ENCODE results near the gene HDAC4. TPM values are rescaled to one million over a fixed set of nuclear protein-coding genes. Genes with fewer than 3 reads are reported as not detected.

HDAC4 gene
- total RNA-seq, 1 experiment from 2014 or later, result 5.6 TPM

DNA sequence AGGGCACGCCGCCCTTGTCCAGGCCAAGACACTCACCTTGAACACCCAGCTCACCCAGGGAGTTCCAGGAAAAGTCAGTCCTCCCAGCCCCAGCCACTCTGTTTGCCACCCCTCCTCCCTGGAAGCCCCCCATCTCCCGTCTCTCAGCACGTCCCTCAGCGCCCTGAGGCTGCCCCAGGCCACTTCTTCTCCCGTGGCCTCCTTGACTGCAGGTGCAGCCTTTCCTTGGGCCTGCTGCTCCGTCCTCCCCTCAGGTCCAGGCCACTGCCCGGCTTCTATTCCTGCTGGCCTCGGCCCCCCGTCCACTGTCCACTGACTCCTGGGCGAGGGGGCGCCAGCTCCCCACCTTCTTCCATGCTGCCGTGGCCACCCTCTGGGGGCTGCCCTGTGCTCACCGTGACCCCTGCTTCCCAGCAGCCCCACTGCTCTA, 239.1 kb downstream of the HDAC4 start:
- in situ Hi-C loops (cut with HindIII; ENCODE audit: low pct_unique_long_range_greater_than_20kb, low sequenced_read_pairs), result no loop called here
- DNase-seq (ENCODE audit: low read depth), result no peak

DNA sequence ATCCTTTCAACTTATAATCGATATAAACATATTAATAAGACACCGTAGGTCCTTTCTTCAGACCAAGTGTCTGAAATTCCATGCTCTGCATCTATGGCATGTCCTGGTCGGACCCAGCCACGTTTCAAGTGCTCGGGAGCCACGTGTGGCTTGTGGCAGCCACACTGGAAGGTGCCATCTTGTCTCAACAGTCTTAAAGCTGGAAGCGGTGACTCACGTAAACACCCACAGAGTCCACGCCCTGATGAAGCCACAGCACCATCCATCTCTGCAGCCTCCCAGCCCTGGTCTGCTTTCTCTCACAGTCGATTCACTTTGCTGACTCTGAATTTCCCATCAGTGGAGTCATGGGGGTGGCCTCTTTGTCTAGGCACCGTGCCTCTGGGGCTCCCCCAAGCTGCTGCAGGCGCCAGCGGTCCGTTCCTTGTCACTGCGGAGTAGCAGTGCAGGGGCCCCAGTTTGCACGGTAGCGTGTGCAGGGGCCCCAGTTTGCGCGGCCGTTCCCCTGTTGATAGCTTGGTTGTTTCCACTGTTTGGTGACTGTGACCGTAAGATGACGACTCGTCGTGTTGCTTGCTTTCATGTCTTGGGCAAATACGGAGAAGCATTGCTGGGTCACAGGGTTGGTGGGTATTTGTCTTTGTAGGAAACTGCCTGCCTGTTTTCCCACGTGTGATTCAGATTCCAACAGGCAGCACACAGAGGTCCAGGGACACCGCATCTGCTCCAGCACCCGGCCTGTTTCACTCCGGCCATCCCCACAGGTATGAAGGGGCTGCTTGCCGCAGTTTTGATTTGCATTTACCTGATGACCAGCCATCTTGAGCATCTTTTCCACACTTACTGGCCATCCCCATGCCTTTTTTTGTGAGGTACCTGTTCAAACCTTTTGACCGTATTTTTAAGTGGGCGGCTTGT, 240.3 kb downstream of the HDAC4 start:
- DNase-seq (ENCODE audit: low read depth), result no peak
- in situ Hi-C loops (cut with HindIII; ENCODE audit: low pct_unique_long_range_greater_than_20kb, low sequenced_read_pairs), result no loop called here

DNA sequence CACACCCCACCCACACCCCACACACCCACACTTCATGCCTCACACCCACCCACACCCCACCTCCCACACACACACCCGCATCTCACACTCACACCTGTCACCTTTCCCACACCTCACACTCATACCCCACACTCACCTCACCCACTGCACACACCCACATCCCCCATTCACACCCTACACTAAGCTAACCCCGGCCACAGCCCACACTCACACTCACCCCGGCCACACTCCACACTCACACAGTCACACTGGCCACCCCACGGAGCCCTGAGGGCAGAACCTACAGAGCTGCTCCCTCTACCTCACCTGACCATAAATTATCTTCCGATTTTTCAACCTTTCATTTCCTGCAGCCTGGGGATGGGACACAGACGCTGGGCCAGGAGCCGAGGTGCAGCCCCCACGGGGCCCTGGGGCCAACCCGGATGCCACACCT, 241.3 kb downstream of the HDAC4 start:
- DNase-seq (ENCODE audit: low read depth), result no peak
- in situ Hi-C loops (cut with HindIII; ENCODE audit: low pct_unique_long_range_greater_than_20kb, low sequenced_read_pairs), result no loop called here

DNA sequence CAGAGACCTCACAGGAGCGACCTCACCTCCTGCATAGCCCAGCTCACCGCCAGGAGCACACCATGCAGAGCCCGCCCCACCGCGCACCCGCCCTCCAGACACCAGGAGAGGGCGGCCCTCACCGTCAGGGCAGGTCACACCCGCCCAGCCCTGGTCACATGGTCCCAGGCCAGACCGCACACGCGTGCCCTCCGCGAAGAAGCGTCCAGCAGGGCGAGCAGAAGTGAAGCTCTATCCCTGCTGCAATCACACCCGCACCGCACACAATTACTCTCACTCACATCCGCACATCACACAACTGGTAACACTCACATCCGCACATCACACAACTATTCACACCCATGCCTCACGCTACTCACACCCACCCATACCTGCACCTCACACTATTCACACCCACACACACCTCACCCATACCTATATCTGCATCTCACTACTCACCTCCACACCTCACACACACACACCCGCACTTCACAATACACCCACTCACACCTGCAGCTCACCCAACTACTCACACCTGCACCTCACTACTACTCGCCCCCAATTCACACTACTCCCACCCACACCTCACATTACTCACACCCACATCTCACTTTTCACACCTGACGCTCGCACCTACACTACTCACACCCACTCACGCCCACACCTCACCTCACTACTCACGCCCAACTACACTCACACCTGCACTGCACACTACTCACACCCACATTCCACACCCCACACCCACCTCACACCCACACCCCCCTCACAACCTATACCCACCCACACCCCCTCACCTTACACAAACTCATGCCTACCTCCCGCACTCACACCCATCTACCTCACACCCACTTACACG, 242.0 kb downstream of the HDAC4 start:
- no peak for DNase-seq (ENCODE audit: low read depth)
- in situ Hi-C loops (cut with HindIII; ENCODE audit: low pct_unique_long_range_greater_than_20kb, low sequenced_read_pairs), result no loop called here

DNA sequence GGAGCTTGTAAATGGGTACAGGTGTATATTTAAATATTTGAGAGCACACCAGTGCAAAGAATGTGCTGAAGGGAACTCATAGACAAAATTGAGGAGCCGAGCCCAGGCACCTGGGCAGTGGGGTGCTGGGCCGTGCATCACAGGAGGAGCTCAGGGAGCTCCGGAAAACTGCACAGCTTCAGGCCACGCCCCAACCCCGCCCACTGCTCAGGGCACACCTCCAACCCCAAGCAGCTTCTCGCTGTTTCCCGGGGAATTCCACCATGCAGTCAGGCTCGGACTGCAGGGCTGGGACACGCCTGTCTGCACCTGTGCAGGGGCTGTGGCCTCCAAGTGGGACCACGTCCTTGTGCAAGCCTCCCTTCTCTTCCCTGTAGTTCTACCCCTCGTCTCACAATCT, 243.0 kb downstream of the HDAC4 start:
- in situ Hi-C loops (cut with HindIII; ENCODE audit: low pct_unique_long_range_greater_than_20kb, low sequenced_read_pairs), result no loop called here
- DNase-seq (ENCODE audit: low read depth), result peak; percentile 48

DNA sequence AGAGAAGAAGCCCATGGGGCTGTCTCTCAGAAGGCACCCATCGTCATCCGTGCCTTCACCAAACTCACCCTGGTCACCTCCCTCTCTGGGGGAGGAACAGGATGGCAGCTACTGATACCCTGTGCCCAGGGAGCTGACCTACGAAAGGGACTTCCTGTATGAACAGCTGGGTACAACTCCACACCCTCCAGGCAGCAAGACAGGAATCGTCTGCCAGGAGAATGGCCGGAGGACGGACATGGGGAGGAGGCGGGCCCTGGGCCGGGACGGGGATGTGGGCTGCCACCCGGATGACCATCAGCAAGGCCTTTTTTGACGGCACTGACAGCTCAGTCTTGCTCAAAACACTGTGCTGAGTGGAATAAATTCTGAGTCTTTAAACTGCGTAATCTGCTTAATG, 243.6 kb downstream of the HDAC4 start:
- in situ Hi-C loops (cut with HindIII; ENCODE audit: low pct_unique_long_range_greater_than_20kb, low sequenced_read_pairs), result no loop called here
- no peak for DNase-seq (ENCODE audit: low read depth)

DNA sequence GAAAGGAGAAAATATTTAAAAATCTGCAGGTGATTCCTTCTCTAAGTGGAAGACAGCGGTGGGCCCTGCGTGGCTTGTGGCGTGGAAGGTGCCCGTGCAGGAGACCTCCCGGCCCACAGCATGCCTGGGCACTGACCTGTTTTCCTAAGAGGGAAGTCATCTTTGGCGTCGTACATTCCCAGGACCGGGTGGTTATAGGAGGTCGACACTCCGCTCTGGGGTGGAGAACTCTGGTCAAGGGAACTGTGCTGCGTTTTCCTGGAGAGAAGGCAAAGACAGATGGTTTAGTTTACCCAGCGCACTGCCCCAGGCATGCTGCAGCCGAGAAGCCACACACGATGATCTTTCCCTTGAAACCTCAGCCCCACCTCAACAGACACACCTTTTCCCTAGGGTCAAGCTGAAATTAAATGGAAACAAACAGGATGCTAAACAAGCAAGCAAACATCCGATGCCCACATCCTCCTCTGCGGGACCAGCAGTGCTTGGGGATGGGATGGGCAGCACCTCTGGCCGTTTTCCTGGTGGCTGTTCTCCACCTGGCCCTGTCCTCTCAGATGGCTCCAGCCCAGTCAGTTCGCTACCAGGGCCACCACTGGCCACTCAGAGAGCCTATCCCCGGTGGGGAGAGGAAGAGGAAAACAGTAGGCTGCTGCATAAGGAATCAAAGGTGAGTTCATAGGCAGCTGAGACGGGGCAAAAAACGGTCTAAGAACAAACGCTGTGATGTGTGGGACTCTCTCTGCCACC, 244.1 kb downstream of the HDAC4 start:
- DNase-seq (ENCODE audit: low read depth), result no peak
- in situ Hi-C loops (cut with HindIII; ENCODE audit: low pct_unique_long_range_greater_than_20kb, low sequenced_read_pairs), result no loop called here

DNA sequence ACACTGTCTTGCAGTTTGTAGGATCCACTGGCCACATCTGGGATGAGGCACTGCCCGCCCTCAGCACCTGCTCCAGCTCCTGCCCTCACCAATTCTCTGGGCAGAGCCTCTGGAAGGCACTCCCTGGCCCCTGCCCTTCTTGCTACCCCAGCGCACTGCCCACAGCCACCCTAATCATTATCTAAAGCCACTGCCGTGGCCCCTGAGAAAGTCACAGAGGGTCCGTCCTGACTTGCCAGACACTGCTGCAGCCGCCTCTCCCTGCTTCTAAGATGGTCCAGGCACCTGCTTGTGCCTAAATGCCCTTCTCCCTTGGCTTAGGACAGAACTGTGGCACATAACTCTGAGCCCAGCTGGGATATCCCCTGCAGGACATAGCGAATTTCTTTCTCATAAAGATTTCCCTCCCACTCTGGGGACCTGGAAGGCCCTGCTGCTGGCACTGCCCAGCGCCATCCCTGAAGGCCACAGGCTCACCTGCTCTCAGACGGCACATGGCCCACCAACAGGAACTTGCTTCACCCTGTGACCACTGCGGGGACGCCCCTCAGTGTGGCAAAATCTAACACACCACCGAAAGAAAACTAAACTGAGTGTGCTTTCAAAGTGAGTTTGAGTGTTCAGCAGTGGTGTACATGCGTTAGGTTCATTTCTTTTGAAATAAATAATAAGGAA, 244.9 kb downstream of the HDAC4 start:
- in situ Hi-C loops (cut with HindIII; ENCODE audit: low pct_unique_long_range_greater_than_20kb, low sequenced_read_pairs), result no loop called here
- DNase-seq (ENCODE audit: low read depth), result no peak

DNA sequence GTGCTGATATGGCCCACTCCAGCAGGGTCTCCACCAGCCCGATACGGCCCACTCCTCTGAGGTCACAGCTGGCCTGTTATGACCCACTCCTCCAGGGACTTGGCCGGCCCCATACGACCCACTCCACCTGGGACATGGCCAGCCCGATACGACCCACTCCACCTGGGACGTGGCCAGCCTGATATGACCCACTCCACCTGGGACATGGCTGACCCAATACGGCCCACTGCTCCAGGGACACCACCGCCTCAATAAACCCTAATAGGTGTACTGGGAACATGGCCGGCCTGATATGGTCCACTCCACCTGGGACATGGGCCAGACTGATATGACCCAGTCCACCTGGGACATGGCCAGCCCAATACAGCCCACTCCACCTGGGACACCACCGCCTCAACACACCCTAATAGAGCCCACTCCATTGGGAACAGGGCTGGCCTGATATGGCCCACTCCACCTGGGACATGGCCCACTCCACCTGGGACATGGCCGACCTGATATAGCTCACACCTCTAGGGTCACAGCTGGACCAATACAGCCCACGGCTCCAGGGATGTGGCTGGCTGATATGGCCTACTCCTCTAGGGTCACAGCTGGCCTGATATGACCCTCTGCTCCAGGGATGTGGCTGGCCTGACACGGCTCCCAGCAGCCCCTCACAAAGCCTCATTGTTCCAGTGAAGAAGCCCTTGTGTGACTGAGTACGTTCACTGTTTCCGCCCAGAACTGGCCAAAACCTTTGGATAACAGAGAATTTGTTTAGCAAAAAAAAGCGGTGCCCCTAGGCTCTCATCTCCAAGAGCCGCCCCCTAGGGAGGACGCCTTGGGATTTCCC, 245.6 kb downstream of the HDAC4 start:
- in situ Hi-C loops (cut with HindIII; ENCODE audit: low pct_unique_long_range_greater_than_20kb, low sequenced_read_pairs), result no loop called here
- DNase-seq (ENCODE audit: low read depth), result no peak

DNA sequence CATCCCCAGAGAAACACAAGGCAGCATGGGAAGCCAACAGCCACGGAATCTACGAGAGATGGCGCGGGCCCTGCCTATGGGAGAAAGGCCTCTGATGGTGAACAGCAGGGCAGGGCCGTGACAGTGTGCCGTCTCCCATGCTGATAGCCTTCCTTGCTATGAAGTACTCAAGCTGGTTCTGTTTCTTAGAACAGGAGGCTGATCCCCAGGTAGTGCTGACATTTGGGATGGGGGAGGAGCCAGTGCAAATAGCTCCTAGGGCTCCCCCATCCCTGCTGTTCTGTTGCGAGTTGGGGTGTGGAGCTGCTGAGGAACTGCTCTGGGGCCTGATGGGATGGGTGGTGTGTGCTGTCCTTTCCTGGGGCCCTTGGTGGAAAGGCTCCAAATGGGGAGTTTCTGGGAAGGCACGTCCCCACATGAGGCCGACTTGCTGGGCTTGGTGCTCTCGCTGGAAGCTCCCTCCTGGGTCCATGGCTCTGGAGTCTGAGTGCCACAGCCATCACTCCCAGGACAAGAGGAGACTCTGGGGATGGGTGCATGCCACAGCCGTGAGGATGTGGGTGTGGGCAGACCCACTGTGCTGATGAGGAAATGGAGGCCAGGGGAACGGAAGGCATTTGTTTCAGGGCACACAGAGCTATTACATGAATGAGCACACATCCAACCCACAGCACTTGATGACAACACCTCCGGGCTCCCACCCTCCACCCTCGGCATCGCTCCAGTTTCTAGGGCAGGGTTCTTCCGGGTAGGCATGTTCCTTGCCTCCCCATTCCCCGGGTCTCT, 246.8 kb downstream of the HDAC4 start:
- in situ Hi-C loops (cut with HindIII; ENCODE audit: low pct_unique_long_range_greater_than_20kb, low sequenced_read_pairs), result no loop called here
- DNase-seq (ENCODE audit: low read depth), result no peak

DNA sequence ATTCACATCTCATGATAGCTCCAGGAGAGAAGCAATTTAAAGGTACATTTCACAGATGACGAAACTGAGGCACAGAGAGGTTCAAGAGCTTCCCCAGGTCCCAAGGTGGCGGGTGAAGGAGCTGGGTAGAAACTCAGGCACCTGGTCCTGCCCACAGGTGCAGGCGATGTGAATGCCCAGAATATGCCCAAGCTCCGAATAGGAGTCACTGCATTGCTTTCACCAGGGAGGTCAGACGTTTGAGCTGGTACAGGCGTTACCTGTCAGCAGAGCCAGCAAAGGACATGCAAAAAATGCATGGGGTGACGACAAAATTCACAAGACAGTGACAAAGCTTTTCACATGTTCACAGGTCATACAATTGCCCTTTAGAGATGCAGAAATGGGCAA, 247.9 kb downstream of the HDAC4 start:
- DNase-seq (ENCODE audit: low read depth), result no peak
- in situ Hi-C loops (cut with HindIII; ENCODE audit: low pct_unique_long_range_greater_than_20kb, low sequenced_read_pairs), result no loop called here

DNA sequence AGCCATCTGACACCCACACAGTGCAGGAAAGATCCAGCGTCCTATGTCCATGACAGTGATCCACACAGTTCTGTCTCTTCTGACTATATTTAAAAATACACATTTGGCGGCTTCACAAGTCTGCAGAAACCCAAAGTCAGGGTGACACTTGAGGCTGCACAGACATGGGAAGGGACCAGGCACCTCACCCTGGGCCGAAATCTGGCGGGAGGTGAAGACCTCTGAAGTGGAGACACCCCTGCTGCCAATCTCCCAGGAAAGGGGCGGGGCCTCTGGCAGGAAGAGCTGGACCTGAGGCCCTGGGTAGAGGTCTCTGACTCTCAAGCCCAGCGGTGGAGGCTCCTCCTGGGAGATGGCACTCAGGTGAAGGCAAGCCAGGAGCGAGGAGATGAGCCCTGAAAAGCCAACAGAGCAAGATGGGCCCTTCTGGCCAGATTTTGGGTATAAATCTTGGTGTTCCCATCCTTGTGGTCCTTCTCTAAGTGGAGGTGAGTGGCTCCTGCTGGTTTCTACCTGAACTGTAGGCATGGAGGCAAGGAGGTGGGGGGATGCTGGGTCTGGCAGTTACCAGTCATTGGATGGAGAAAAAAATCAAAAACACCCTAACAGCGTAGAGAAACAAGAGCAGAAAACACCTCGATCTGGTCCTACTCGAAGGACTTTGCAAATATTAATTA, 248.4 kb downstream of the HDAC4 start:
- in situ Hi-C loops (cut with HindIII; ENCODE audit: low pct_unique_long_range_greater_than_20kb, low sequenced_read_pairs), result no loop called here
- DNase-seq (ENCODE audit: low read depth), result no peak

DNA sequence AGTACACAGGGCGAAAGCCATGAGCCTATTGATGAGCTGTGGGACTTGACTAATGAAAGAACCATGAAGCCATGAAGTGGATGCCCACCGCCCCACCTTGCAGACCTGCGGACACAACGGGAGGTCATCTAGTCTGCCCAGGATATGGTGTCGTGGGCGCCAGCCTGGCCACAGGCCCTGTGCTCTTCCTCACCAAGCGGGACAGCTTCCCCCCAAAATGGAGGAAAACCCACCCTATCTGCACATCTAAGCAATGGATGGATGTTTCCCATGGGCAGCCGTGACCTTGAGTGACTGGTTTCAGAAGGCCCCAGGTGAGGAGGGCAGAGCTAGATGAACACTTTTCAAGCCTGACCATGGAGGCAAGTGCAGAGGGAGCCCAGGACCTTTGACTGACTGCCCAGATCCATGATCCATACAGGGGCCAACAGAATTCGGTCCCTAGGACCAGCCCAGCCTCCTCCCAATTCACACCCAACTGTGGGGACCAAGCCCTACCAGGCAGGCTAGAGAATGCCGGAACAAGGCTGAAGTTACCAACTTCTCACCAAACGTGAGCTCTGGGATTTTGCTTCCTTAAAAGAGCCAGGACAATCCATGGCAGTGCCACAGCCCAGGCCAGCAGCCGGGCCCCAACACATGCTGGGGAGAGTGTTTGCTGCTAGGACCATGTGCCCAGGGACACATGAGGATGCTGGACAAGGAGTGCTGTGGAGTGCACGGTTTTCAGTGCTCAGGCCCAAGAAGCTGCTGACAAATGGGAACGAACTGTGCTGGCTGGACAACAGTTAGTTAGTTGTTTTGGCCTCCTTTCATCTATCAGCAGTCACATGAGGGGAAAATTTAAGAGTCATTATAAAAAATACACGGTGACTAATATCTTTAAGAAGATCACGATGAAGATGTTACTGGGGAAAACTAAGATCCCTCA, 249.4 kb downstream of the HDAC4 start:
- in situ Hi-C loops (cut with HindIII; ENCODE audit: low pct_unique_long_range_greater_than_20kb, low sequenced_read_pairs), result no loop called here
- no peak for DNase-seq (ENCODE audit: low read depth)

DNA sequence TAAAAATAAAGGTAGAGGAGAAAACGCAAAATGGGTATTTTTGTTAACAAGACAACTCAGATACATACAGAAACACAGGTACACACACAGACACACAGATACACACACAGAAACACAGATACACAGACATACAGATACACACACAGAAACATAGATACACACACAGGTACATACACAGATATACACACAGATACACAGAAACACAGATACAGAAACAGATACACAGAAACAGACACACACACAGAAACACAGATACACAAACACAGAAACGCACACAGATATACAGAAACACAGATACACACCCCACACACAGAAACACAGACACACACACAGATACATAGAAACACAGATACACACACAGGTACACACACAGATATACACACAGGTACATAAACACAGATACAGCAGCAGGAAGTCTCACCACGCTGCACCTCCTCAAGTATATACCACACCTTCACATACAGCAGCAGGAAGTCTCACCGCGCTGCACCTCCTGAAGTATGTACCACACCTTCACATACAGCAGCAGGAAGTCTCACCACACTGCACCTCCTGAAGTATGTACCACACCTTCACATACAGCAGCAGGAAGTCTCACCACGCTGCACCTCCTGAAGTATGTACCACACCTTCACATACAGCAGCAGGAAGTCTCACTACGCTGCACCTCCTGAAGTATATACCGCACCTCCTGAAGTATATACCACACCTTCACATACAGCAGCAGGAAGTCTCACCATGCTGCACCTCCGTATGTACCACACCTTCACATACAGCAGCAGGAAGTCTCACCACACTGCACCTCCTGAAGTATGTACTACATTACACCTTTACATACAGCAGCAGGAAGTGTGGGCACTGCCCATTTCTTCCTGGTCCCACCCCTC, 250.5 kb downstream of the HDAC4 start:
- DNase-seq (ENCODE audit: low read depth), result no peak
- in situ Hi-C loops (cut with HindIII; ENCODE audit: low pct_unique_long_range_greater_than_20kb, low sequenced_read_pairs), result no loop called here

Measured in Caki2 (cell line).